ENCODE results near the gene ZNF2. TPM values are rescaled to one million over a fixed set of nuclear protein-coding genes. Genes with fewer than 3 reads are reported as not detected.

Gene ZNF2
- total RNA-seq, 6 experiments from 2014 or later: 3.8 to 5.0 (median 4.0) TPM

DNA sequence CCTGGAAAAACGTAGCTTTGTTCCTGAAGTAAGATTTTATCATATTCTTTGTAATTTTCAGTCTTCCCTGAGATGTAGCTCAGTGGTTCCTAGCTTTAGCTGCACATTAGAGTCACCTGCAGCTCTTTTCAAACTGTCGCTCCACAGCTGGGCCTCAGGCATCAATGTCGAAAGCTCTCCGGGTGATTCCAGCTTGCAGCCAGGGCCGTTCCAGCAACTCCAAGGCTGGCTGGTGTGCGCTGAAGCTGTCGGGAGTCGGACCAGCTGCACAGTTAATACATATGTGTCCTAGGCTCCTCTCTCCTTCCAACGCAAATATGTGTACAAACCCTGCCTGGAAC, 609 bp upstream of the ZNF2 start:
- Mint-ChIP-seq H3K4me1 (ENCODE audit: low read depth) (peaks cover 23% of the 10 kb centered on the region), H3K27ac (peak overlapping the region; percentile 97), H3K27me3 (ENCODE audit: insufficient read depth) (no peaks in the 10 kb centered on the region; the same call in 1 of the 2 replicates), H3K4me3 (peak overlapping the region; percentile 99), H3K36me3 (ENCODE audit: low read depth) (peaks cover 37% of the 10 kb centered on the region), H3K9me3 (no peaks in the 10 kb centered on the region)
- no peak for DNase-seq
- TF ChIP-seq CTCF (IDR thresholded peaks at IDR 0.05): no peak

DNA sequence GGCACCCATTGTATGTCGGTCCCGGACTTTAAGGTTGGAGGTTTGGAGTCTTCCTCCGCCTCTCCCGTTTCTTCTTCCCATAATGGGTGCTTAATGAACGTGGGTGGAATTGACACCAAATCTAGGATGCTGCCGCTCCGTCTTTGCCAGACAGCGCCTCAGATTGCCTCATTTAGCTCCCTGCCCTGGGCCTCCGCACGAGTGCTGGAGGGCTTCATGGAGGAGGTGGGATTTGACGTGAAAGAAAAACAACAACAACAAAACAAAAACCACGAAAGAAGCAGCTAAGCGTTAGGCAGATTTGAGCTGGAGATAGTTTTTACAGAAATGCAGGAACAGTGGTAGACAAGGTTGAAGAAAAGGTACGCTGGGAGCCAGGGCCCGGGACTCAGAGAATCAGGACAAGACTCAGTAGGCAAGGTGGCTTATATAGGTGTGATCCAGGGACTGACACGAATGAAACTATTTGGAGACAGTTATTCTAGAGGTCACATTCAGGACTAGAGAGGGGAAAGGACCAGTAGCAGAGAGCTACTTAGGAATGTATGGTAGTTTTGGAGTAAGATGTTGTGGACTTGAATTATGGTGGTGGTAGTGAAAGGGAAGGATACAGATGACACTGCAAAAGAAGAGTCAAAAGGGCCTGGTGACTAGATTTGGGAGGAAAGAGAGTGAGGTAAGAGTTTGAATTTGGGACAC, 605 bp downstream of the ZNF2 start:
- peak overlapping the region; percentile 97 for H3K27ac Mint-ChIP-seq
- peaks cover 23% of the 10 kb centered on the region for H3K4me1 Mint-ChIP-seq (ENCODE audit: low read depth)
- H3K4me3 Mint-ChIP-seq: peak overlapping the region; percentile 99
- no peak for TF ChIP-seq CTCF (IDR thresholded peaks at IDR 0.05)
- peaks cover 37% of the 10 kb centered on the region for H3K36me3 Mint-ChIP-seq (ENCODE audit: low read depth)
- H3K27me3 Mint-ChIP-seq (ENCODE audit: insufficient read depth): no peaks in the 10 kb centered on the region; the same call in 1 of the 2 replicates
- no peak for DNase-seq
- no peaks in the 10 kb centered on the region for H3K9me3 Mint-ChIP-seq

DNA sequence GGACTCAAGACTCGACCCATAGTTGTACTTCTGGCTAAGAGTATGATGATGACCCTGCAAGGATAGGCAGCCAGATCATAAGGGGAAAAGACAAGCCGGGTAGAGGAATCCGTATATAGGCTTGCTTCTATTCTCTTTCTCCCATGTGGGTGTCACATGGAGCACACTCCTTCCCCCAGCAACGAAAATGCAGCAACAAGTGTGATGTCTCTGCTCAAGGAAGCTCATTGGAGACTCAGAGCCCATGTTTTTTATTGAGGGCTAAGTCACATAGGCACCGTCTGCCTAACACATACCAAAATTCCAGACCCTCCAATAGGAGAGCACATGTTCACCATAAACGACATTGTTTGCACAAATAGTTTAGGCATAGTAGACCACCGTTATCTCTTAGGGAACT, 6.3 kb downstream of the ZNF2 start:
- DNase-seq: no peak
- no peak overlapping the region for H3K27ac Mint-ChIP-seq
- no peak overlapping the region for H3K4me3 Mint-ChIP-seq
- H3K9me3 Mint-ChIP-seq: no peaks in the 10 kb centered on the region
- H3K36me3 Mint-ChIP-seq (ENCODE audit: low read depth): peaks cover 18% of the 10 kb centered on the region
- peaks cover 11% of the 10 kb centered on the region for H3K4me1 Mint-ChIP-seq (ENCODE audit: low read depth)
- H3K27me3 Mint-ChIP-seq (ENCODE audit: insufficient read depth): no peaks in the 10 kb centered on the region
- TF ChIP-seq CTCF (IDR thresholded peaks at IDR 0.05): no peak

DNA sequence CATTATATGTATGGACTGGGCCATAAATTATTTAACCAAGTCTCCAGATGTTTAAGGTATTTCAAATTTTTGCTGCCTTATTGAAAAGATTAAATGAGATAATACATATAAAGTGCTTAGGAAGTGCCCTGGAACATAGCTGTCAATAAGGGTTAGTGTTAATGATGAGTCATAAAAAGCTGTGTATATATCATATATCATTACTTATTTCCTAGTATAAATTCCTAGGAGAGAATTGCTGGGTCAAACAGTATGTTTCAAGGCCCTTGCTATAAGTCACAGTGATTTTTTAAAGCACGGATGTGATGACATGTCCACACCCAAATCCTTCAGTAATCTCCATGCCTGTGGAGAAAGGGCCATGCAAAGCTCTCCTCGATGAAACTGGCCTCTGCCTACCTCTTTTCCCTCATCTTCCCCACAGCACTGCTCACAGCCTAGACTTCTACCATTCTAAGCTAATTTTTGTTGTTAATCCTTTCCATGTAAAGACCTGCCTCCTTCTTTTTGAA, 8.5 kb downstream of the ZNF2 start:
- no peak for DNase-seq

GRCh38 chr2:95179451-95179850, 13.8 kb downstream of the ZNF2 start:
- peaks cover 33% of the 10 kb centered on the region for H3K9me3 Mint-ChIP-seq
- TF ChIP-seq CTCF (IDR thresholded peaks at IDR 0.05): no peak
- no peaks in the 10 kb centered on the region; the same call in 1 of the 2 replicates for H3K27me3 Mint-ChIP-seq (ENCODE audit: insufficient read depth)
- peaks cover 83% of the 10 kb centered on the region for H3K36me3 Mint-ChIP-seq (ENCODE audit: low read depth)
- H3K4me1 Mint-ChIP-seq (ENCODE audit: low read depth): peaks cover 2% of the 10 kb centered on the region; the same call in 1 of the 2 replicates
- no peak overlapping the region for H3K4me3 Mint-ChIP-seq
- no peak overlapping the region for H3K27ac Mint-ChIP-seq
- DNase-seq: no peak

More for the DNA sequence above, 8.5 kb downstream of the ZNF2 start:
- Mint-ChIP-seq H3K4me3 (no peak overlapping the region), H3K4me1 (ENCODE audit: low read depth) (peaks cover 11% of the 10 kb centered on the region; the same call in 1 of the 2 replicates), H3K9me3 (no peaks in the 10 kb centered on the region; the same call in 1 of the 2 replicates), H3K27me3 (ENCODE audit: insufficient read depth) (no peaks in the 10 kb centered on the region), H3K36me3 (ENCODE audit: low read depth) (peaks cover 30% of the 10 kb centered on the region), H3K27ac (no peak overlapping the region)
- no peak for TF ChIP-seq CTCF (IDR thresholded peaks at IDR 0.05)

All from HFFc6 (cell line).